Retinal pigment epithelial cell (primary cell): ENCODE measurements around the gene MTA1.

Experiments used
- DNase-seq: peaks from one replicate; pipeline ENCODE4 v3.0.0-alpha.2; 2010; ENCODE audit warnings: low read depth
- H3K4me3 ChIP-seq: 2 replicates; pipeline ENCODE4 v1.5.1; 2011; ENCODE audit warnings: mild to moderate bottlenecking, low read length, control low read depth, moderate library complexity
- CTCF ChIP-seq: conservative IDR thresholded peaks from 2 replicates; pipeline ENCODE4 v1.5.1; 2011; ENCODE audit warnings: low read depth, low read length, control low read depth, inconsistent platforms

The MTA1 gene

GRCh38 chr14:105460116-105460515 lies 40.5 kb downstream of the MTA1 start:
- H3K4me3 ChIP-seq = no peak overlapping the region
- no peak for DNase-seq
- no peak for TF ChIP-seq CTCF

- DNase-seq = no peak
- no peak overlapping the region for H3K4me3 ChIP-seq
- no peak for TF ChIP-seq CTCF
Measured at GRCh38 chr14:105460616-105461015, 41.0 kb downstream of the MTA1 start.

GRCh38 chr14:105461903-105462302 lies 42.3 kb downstream of the MTA1 start:
- no peak overlapping the region for H3K4me3 ChIP-seq
- TF ChIP-seq CTCF = no peak
- no peak for DNase-seq

- no peak for DNase-seq
- H3K4me3 ChIP-seq = no peak overlapping the region
- no peak for TF ChIP-seq CTCF
Measured at GRCh38 chr14:105464501-105464900, 44.9 kb downstream of the MTA1 start.

- H3K4me3 ChIP-seq = no peak overlapping the region
- no peak for DNase-seq
Measured at GRCh38 chr14:105465209-105466031, 45.8 kb downstream of the MTA1 start.

GRCh38 chr14:105466531-105467248 lies 47.1 kb downstream of the MTA1 start:
- TF ChIP-seq CTCF = no peak
- no peak overlapping the region for H3K4me3 ChIP-seq
- DNase-seq = no peak

More at GRCh38 chr14:105465209-105466031, 45.8 kb downstream of the MTA1 start:
- no peak for TF ChIP-seq CTCF
